ENCODE results near the gene AGBL1. TPM values are rescaled to one million over a fixed set of nuclear protein-coding genes. Genes with fewer than 3 reads are reported as not detected.

The AGBL1 gene
- total RNA-seq, 4 donors from 2014 or later = 0.40 TPM; not detected in 3

DNA sequence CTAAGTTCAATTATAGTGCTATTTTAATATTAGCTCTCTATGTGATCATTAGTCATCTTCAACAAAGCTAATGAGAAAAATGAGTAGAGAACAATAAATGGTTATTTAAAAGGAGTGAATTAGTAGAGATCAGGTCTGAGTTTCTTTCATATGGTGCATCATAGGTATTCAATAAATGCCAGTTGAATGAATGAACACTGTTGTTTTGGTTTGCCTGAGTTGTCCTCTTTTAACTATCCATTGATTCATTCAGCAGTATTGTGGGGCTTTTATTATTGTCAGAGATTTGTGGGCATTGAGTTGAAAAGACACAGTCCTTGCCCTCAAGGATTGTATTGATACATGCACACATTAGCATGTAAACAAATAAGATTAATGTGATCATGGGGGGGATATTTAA lies 88.2 kb downstream of the AGBL1 start:
- Histone ChIP-seq H3K27ac (no peak overlapping the region), H3K4me1 (no peaks in the 10 kb centered on the region), H3K36me3 (no peaks in the 10 kb centered on the region), H3K27me3 (no peaks in the 10 kb centered on the region), H3K9me3 (no peaks in the 10 kb centered on the region), H3K4me3 (no peak overlapping the region)
- TF ChIP-seq, protein P1, sequence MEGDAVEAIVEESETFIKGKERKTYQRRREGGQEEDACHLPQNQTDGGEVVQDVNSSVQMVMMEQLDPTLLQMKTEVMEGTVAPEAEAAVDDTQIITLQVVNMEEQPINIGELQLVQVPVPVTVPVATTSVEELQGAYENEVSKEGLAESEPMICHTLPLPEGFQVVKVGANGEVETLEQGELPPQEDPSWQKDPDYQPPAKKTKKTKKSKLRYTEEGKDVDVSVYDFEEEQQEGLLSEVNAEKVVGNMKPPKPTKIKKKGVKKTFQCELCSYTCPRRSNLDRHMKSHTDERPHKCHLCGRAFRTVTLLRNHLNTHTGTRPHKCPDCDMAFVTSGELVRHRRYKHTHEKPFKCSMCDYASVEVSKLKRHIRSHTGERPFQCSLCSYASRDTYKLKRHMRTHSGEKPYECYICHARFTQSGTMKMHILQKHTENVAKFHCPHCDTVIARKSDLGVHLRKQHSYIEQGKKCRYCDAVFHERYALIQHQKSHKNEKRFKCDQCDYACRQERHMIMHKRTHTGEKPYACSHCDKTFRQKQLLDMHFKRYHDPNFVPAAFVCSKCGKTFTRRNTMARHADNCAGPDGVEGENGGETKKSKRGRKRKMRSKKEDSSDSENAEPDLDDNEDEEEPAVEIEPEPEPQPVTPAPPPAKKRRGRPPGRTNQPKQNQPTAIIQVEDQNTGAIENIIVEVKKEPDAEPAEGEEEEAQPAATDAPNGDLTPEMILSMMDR (IDR thresholded peaks at IDR 0.05) = no peak
- TF ChIP-seq POLR2A (IDR thresholded peaks at IDR 0.05) = no peak
- DNase-seq = no peak

DNA sequence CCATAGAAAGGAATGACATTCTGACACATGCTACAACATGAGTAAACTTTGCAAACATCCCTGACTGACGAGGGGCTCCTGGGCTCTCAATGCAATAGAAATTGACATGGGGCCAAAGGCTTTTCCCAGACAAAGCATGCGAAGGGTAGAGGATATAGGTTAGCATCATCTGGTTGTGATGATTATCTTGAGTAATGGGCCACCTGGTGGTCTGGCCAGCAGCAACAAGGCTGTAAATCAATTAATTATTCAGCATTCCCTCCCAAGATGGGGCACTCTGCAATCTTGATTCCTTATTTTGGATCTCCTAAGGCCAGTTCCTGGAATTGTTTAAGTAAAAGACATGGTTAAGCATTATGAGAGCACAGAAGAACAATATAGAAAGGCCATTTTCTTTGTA lies 99.2 kb downstream of the AGBL1 start:
- no peak for TF ChIP-seq POLR2A (IDR thresholded peaks at IDR 0.05)
- TF ChIP-seq, protein P1 (IDR thresholded peaks at IDR 0.05) = peak in 1 of 6 experiments; percentile 3
- Histone ChIP-seq H3K9me3 (no peaks in the 10 kb centered on the region), H3K27me3 (no peaks in the 10 kb centered on the region), H3K27ac (no peak overlapping the region), H3K4me1 (no peaks in the 10 kb centered on the region), H3K36me3 (no peaks in the 10 kb centered on the region), H3K4me3 (no peak overlapping the region)
- no peak for DNase-seq

DNA sequence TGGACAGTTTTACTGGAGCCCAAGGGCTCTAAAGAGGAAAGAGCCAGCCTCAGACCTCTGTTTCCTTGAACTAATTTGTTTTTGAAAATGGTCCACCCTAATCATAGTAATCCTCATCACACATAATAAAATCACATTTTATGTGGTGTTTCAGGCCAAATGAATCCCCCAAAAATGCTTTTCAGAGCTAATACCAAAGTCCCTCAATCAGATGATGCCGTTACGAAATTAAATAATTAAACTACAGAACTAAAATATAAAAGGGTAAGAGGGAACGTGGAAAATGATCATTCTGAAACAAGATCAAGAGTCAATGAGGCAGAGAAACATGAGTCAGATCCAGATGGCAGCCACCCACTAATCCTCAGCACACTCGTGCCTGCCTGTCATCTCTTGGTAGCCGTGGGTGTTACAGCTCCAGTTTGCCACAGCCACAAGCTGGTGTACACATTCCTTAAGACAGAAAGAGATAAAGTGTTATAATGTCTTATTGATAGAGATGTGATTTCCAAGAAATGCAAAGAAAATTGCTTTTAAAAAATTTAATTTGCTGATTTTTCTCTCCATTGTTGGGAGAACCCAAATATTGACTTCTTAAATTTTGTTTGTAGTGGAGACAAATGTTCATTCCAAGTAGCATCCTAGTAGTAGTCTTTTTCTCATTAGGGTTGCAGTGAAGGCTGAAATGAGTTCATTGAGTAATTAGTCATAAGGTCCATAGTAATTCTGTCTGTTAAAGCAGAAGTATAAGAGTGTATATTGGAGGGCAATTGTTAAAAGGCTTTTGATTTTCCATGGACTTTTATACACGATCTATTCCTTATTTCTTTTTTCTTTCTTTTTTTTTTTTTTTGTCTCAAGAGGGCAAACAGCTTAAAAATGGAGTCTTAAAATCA lies 104.2 kb downstream of the AGBL1 start:
- TF ChIP-seq, protein P1 (IDR thresholded peaks at IDR 0.05) = no peak
- TF ChIP-seq POLR2A (IDR thresholded peaks at IDR 0.05) = no peak

GRCh38 chr15:86193716-86194380 lies 114.2 kb downstream of the AGBL1 start:
- no peak overlapping the region for H3K4me3 ChIP-seq
- H3K9me3 ChIP-seq = no peaks in the 10 kb centered on the region
- no peaks in the 10 kb centered on the region for H3K27me3 ChIP-seq
- TF ChIP-seq, protein P1 (IDR thresholded peaks at IDR 0.05) = no peak
- no peak for TF ChIP-seq POLR2A (IDR thresholded peaks at IDR 0.05)
- no peaks in the 10 kb centered on the region for H3K4me1 ChIP-seq
- no peak for DNase-seq
- no peaks in the 10 kb centered on the region for H3K36me3 ChIP-seq
- no peak overlapping the region for H3K27ac ChIP-seq

More for the DNA sequence above, 104.2 kb downstream of the AGBL1 start:
- Histone ChIP-seq H3K36me3 (no peaks in the 10 kb centered on the region), H3K27ac (no peak overlapping the region), H3K4me3 (no peak overlapping the region), H3K9me3 (no peaks in the 10 kb centered on the region), H3K27me3 (no peaks in the 10 kb centered on the region), H3K4me1 (no peaks in the 10 kb centered on the region)
- DNase-seq = no peak

GRCh38 chr15:86197770-86198169 lies 118.1 kb downstream of the AGBL1 start:
- no peak for DNase-seq
- TF ChIP-seq POLR2A (IDR thresholded peaks at IDR 0.05) = no peak
- TF ChIP-seq, protein P1 (IDR thresholded peaks at IDR 0.05) = no peak
- Histone ChIP-seq H3K9me3 (no peaks in the 10 kb centered on the region), H3K4me3 (no peak overlapping the region), H3K27me3 (no peaks in the 10 kb centered on the region), H3K36me3 (no peaks in the 10 kb centered on the region), H3K4me1 (no peaks in the 10 kb centered on the region), H3K27ac (no peak overlapping the region)

Measured in Peyer's patch (tissue), 4 donors.